Psoas muscle (tissue), 8 donors: ENCODE measurements around the gene TRIM38. TPM values are rescaled to one million over a fixed set of nuclear protein-coding genes. Genes with fewer than 3 reads are reported as not detected.

Experiments used
- ATAC-seq, 4 donors: fragments of 200-7000 bp; cut with Tn5 transposase; one replicate each; pipeline ENCODE4 v1.9.1; 2020; ENCODE audit warnings: moderate library complexity in 3 of 4, mild to moderate bottlenecking in 2 of 4
- DNase-seq, 2 donors: peaks; one replicate each; pipeline ENCODE4 v3.0.0-alpha.2; 2020
- H3K27ac ChIP-seq: fragments of 200-600 bp; one replicate; pipeline ENCODE4 v1.8.0; 2022
- H3K27me3 ChIP-seq, 3 donors: fragments of 200-600 bp in 1 of 3; one replicate each; pipeline versions ENCODE4 v1.6.1 to v1.8.0; 2013 to 2022; ENCODE audit warnings: low read length in 2 of 3, mild to moderate bottlenecking in 2 of 3, moderate library complexity in 1 of 3; ENCODE audit not compliant: insufficient read depth in 3 of 3
- H3K36me3 ChIP-seq, 2 donors: fragments of 200-600 bp in 1 of 2; one replicate each; pipeline versions ENCODE4 v1.6.1 to v1.8.0; 2013 to 2022; ENCODE audit warnings: low read depth in 1 of 2, mild to moderate bottlenecking in 1 of 2, moderate library complexity in 1 of 2; ENCODE audit not compliant: insufficient read depth in 1 of 2
- H3K4me1 ChIP-seq: fragments of 200-600 bp; one replicate; pipeline ENCODE4 v1.8.0; 2022
- H3K4me3 ChIP-seq: fragments of 200-600 bp; one replicate; pipeline ENCODE4 v1.8.0; 2022; ENCODE audit warnings: mild to moderate bottlenecking
- H3K9me3 ChIP-seq: fragments of 200-600 bp; one replicate; pipeline ENCODE4 v1.8.0; 2022
- CTCF ChIP-seq: fragments of 200-600 bp; IDR thresholded peaks from one replicate; pipeline ENCODE4 v1.8.0; 2022; ENCODE audit warnings: antibody characterized with exemption
- WGBS, 3 donors: extraction: QIAGEN DNeasy Blood & Tissue Kit; methylation state at CpG; one replicate each; pipeline versions ENCODE4 v1.1.6 to v1.1.7; 2013; 5-methylcytosine and 5-hydroxymethylcytosine counted together
- intact Hi-C, 2 donors: fragments of 100-400 bp; cut with DNase I; formaldehyde crosslinking; loops; one replicate each; pipeline versions ENCODE4 v1.11.0 to v1.14.2; 2022
- polyA plus RNA-seq, 3 donors: library from polyadenylated mRNA; stranded (reverse); fragments of 200-250 nt; gene quantifications; one replicate each; pipeline ENCODE4 v1.2.3, GENCODE V29; 2013
- total RNA-seq, 4 donors: library from RNA; stranded (reverse); fragmentation: NEBNext Ultra II Directional in 2 of 4; extraction: Animal tissue kit (Norgen Biotek cat#: 25700) in 2 of 4; gene quantifications; one replicate each; pipeline versions ENCODE4 v1.2.1 to v1.2.4, GENCODE V29; 2021 to 2023
- donor health status: healthy with polysubstance abuse.
- donor health status: DM: no; HTN: no; CAD: no; lungs with moderate emphysema.
- donor health status: Bipolar disorder and iron deficiency.
- donor health status: healthy.
- donor health status: DM: yes; HTN: yes; CAD: no.
- donor health status: DM: no; HTN: no; CAD: no.
- donor health status: DM: no; HTN: no; CAD: no.
- donor health status: DM: yes; HTN: yes; CAD: no.

TRIM38 gene
- total and polyA plus RNA-seq, 7 donors, result 1.4 to 7.3 (median 4.7) TPM

- WGBS, 3 donors, result 4% methylated on average over 44 of the region's 44 CpGs
- ATAC-seq (peak; percentile 77 to 86 (median 82)), DNase-seq (peak; percentile 55 to 63)
- Histone ChIP-seq H3K4me3 (peak overlapping the region; percentile 66), H3K4me1 (peaks cover 8% of the 10 kb centered on the region), H3K36me3 (no peaks in the 10 kb centered on the region), H3K9me3 (no peaks in the 10 kb centered on the region), H3K27me3 (peaks cover 1 to 65% (median 6%) of the 10 kb centered on the region in 3 donors), H3K27ac (no peak overlapping the region)
- no peak for TF ChIP-seq CTCF
- intact Hi-C loops, result no loop called here
These were observed 69.2 kb downstream of the TRIM38 start for GRCh38 chr6:26031595-26032339.

- Histone ChIP-seq H3K36me3 (no peaks in the 10 kb centered on the region), H3K4me3 (peak overlapping the region; percentile 66), H3K4me1 (peaks cover 8% of the 10 kb centered on the region), H3K27me3 (peaks cover 1 to 65% (median 6%) of the 10 kb centered on the region in 3 donors), H3K27ac (peak overlapping the region; percentile 75), H3K9me3 (no peaks in the 10 kb centered on the region)
- no peak for TF ChIP-seq CTCF
- ATAC-seq, result peak in 1 of 4 donors; percentile 25
- no peak for DNase-seq
- intact Hi-C loops, result no loop called here
- 1% methylated on average over 19 of the region's 19 CpGs for WGBS, 3 donors
These were observed 69.9 kb downstream of the TRIM38 start for GRCh38 chr6:26032340-26033084.

GRCh38 chr6:26033085-26033940, 70.7 kb downstream of the TRIM38 start:
- no peak for TF ChIP-seq CTCF
- Histone ChIP-seq H3K27me3 (peaks cover 1 to 65% (median 6%) of the 10 kb centered on the region in 3 donors), H3K9me3 (no peaks in the 10 kb centered on the region), H3K4me1 (peaks cover 8% of the 10 kb centered on the region), H3K4me3 (peak overlapping the region; percentile 66), H3K27ac (peak overlapping the region; percentile 75), H3K36me3 (no peaks in the 10 kb centered on the region)
- peak; percentile 77 to 81 (median 78) for ATAC-seq
- intact Hi-C loops, result no loop called here
- WGBS, 3 donors, result 0 to 1% (median 1%) methylated on average over 47 of the region's 47 CpGs
- peak; percentile 38 to 70 for DNase-seq

- Histone ChIP-seq H3K27ac (peak overlapping the region; percentile 75), H3K4me3 (peak overlapping the region; percentile 66), H3K4me1 (peaks cover 8% of the 10 kb centered on the region), H3K27me3 (peaks cover 1 to 64% (median 6%) of the 10 kb centered on the region in 3 donors), H3K36me3 (no peaks in the 10 kb centered on the region), H3K9me3 (no peaks in the 10 kb centered on the region)
- intact Hi-C loops, result no loop called here
- DNase-seq, result peak; percentile 61 to 66
- no peak for TF ChIP-seq CTCF
- peak; percentile 31 to 58 (median 44) for ATAC-seq
- WGBS, 3 donors, result 8 to 11% (median 11%) methylated on average over 19 of the region's 19 CpGs
These were observed 71.3 kb downstream of the TRIM38 start for GRCh38 chr6:26033941-26034354.
